Renal pelvis (tissue), 4 donors: ENCODE results near the gene TNFSF11. TPM values are rescaled to one million over a fixed set of nuclear protein-coding genes. Genes with fewer than 3 reads are reported as not detected.

Experiments used
- DNase-seq: peaks from one replicate; pipeline ENCODE4 v3.0.0-alpha.2; 2013
- polyA plus RNA-seq, 3 donors: library from polyadenylated mRNA; unstranded; fragments of 120-200 nt; gene quantifications; one replicate each; pipeline ENCODE4 v1.2.1, GENCODE V29; 2013; ENCODE audit not compliant: insufficient read length in 3 of 3

The TNFSF11 gene
- polyA plus RNA-seq, 3 donors = 0.23 to 0.73 (median 0.27) TPM

DNA sequence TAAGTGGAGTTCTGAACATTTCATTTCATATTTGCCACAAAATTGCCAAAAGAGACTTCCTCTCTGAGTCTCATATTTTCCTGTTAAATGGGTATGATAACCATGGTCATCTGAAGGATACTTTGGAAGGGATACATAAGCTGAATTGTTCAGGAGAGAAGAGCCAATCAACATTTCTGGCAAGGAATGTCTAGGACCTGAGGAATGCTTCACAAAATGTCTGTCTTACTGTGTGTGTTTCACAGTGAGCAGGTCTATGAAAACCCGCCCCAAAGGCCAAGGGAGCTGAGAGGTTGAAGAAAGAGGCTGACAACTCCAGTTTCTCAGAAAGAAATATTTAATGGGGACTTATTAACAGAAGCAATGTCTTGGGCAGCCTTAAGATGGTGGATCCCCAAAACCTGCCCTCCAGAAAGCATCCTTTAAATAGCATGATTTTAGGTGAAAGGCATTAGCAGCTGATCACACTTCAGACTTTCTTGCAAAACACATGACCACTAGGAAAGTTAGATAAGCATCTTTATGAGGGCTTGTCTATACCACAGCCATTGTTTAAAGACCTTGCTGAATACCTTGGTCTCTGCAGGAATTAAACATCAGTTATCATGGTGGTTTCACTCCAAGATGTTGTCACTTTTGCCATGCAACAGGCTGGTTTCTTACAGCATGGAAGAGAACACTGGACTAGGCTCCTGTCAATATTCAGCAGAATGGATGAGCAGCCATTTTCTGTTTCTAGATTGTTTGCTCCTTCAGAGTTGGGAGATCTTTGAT is 78.9 kb downstream of the TNFSF11 start:
- no peak for DNase-seq

DNA sequence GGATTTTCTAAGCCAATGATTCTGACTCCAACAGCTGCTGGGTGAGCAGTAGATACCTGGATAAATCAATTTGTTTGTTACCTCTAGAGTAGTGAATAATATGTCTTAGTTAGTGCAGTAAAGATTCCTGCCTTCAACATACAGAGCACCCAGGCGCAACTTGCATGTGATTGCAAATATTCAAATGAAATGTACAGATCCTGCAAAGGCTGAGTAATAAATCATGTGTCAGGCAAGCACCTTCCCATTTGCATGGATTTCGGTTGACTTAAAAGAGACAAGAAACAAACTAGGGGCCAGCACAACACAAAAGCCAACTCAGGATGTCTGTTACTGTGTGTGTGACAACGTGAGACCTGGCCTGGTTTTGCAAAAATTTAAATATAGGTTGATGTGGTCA is 79.7 kb downstream of the TNFSF11 start:
- no peak for DNase-seq

DNA sequence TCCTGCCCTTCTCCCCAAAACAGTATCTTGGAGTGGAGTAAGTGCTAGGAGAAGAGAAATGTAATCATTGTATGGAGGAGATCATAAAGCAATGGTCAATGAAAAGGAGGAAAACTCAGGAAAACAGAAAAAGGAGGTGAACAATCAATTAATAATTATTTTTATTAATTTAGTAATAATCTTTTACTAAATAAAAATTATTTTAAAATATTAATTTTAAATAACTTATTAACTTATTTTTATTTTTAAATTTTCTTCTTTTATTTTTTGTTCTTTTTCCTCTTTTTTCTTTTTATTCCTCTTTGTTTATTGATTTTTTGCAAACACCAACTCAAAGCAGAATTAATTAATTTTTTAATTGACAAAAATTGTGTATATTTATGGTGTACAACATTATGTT is 80.3 kb downstream of the TNFSF11 start:
- DNase-seq = no peak

DNA sequence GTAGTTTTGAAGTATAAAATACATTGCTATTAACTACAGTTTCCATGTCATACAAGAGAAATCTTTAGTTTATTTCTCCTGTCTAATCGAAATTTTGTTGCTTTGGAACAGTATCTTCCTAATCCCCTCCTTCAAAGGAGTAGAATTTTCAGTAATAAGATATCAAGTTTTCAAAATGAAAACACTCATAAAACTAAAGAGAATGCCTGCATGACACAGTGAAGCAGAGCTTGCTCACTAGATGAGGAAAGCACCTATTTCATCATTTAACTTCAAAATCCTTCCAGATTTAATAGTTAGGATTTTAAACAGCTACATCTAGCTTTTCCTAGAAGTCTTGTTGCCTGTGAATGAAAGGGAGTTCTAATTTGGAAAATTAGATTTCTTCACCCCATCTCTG is 80.8 kb downstream of the TNFSF11 start:
- no peak for DNase-seq

DNA sequence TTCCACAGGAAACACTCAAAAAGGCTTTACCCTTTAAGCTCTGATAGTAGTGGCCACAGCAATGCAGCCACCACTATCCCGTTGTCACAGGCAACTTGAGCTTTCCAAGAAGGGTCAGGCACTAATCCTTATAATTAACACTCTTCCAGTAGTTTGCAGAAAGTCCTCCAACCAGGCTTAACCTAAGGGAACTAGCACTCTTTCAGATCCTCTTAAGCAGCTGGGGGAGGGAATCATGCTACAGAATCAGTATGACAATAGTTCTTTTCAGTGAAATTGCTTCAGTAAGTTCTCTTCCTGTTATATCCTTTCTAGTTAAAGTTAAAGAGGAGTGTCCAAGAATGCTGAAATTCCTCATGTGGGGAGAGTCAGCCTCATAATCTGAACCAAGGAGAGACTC is 82.2 kb downstream of the TNFSF11 start:
- peak; percentile 19 for DNase-seq

DNA sequence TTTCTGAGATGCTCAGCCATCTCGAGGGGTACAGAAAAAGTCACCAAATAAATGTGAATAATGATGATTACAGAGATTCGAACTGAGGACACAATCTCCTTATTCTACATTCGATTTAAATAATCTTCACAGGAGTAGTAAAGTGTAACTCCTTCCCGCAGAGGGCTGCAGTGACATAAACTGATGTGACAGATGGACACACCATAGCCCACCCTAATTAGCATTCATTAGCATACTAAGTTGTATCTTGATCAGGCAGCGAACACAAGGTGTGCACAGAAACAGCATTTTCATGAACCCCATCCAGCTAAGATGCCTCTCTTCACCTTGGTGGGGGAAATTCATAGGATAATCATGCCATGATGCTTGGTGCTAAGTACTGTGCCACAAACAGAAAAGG is 83.0 kb downstream of the TNFSF11 start:
- DNase-seq = no peak

Other genes starting within 250 kb of the TNFSF11 start
- under 1 TPM in 1 of 3 donors, not detected in 2; 0.03 TPM for gene FAM216B, start 207.4 kb downstream of the TNFSF11 start, polyA plus RNA-seq